Neutrophil (primary cell): ENCODE measurements around the gene HSF4.
"Not testable (repeated sequence)": the region's sequence is repeated elsewhere in the genome, so short reads cannot be mapped to it uniquely, and the experiment has no call there.

Experiments used
- H3K27ac ChIP-seq: fragments of 200-600 bp; sonication (generic); 2 replicates; pipeline ENCODE4 v1.5.1; 2016; ENCODE audit warnings: mild to moderate bottlenecking, moderate library complexity
- H3K27me3 ChIP-seq: fragments of 200-600 bp; sonication (generic); 2 replicates; pipeline ENCODE4 v1.6.0; 2016; ENCODE audit warnings: mild to moderate bottlenecking
- H3K36me3 ChIP-seq: fragments of 200-600 bp; sonication (generic); 2 replicates; pipeline ENCODE4 v1.5.1; 2017
- H3K4me1 ChIP-seq, 2 experiments: fragments of 200-600 bp in 1 of 2; sonication (generic) in 1 of 2; 1 replicate in 1 of 2; 2 replicates in 1 of 2; pipeline versions ENCODE4 v1.5.1 to v1.6.1; 2013 to 2016; ENCODE audit warnings: low read depth in 1 of 2, low read length in 1 of 2, mild to moderate bottlenecking in 1 of 2, moderate library complexity in 1 of 2; ENCODE audit not compliant: control insufficient read depth in 1 of 2, insufficient read depth in 1 of 2
- H3K4me3 ChIP-seq, 2 experiments: fragments of 200-600 bp in 1 of 2; sonication (generic) in 1 of 2; 1 replicate in 1 of 2; 2 replicates in 1 of 2; pipeline ENCODE4 v1.5.1; 2013 to 2016; ENCODE audit warnings: low read depth in 1 of 2, low read length in 1 of 2, mild to moderate bottlenecking in 1 of 2, moderate library complexity in 1 of 2
- H3K9me3 ChIP-seq: fragments of 200-600 bp; sonication (generic); 2 replicates; pipeline ENCODE4 v1.5.1; 2016
- CTCF ChIP-seq: fragments of 200-600 bp; sonication (generic); IDR thresholded peaks from 2 replicates; pipeline ENCODE4 v1.5.1; 2016; ENCODE audit warnings: antibody characterized with exemption

The HSF4 gene

GRCh38 chr16:67120025-67120424 is 44.5 kb upstream of the HSF4 start:
- Histone ChIP-seq H3K9me3 (no peaks in the 10 kb centered on the region), H3K27me3 (no peaks in the 10 kb centered on the region), H3K27ac (no peak overlapping the region), H3K4me3 (no peak overlapping the region), H3K36me3 (peaks cover 45% of the 10 kb centered on the region), H3K4me1 (peaks cover 25 to 30% of the 10 kb centered on the region in 2 experiments)
- TF ChIP-seq CTCF: no peak

- H3K36me3 ChIP-seq: peaks cover 63% of the 10 kb centered on the region
- H3K4me1 ChIP-seq, H3K9me3 ChIP-seq, H3K27me3 ChIP-seq, H3K4me3 ChIP-seq, H3K27ac ChIP-seq: not testable (repeated sequence)
These were observed 41.7 kb upstream of the HSF4 start for GRCh38 chr16:67122799-67123198.

GRCh38 chr16:67128417-67128816 is 36.1 kb upstream of the HSF4 start:
- H3K4me3 ChIP-seq: no peak overlapping the region
- H3K27me3 ChIP-seq: no peaks in the 10 kb centered on the region
- no peak for TF ChIP-seq CTCF
- H3K27ac ChIP-seq: no peak overlapping the region
- peaks cover 76% of the 10 kb centered on the region for H3K36me3 ChIP-seq
- H3K4me1 ChIP-seq: no peaks in the 10 kb centered on the region
- no peaks in the 10 kb centered on the region for H3K9me3 ChIP-seq

- Histone ChIP-seq H3K27me3 (no peaks in the 10 kb centered on the region), H3K9me3 (no peaks in the 10 kb centered on the region), H3K36me3 (peaks cover 71% of the 10 kb centered on the region), H3K4me3 (no peak overlapping the region), H3K4me1 (no peaks in the 10 kb centered on the region), H3K27ac (no peak overlapping the region)
- no peak for TF ChIP-seq CTCF
These were observed 35.7 kb upstream of the HSF4 start for GRCh38 chr16:67128887-67129286.

- no peak overlapping the region for H3K4me3 ChIP-seq
- H3K4me1 ChIP-seq: peaks cover 2 to 4% of the 10 kb centered on the region in 2 experiments
- no peak for TF ChIP-seq CTCF
- H3K27me3 ChIP-seq: no peaks in the 10 kb centered on the region
- no peak overlapping the region for H3K27ac ChIP-seq
- H3K9me3 ChIP-seq: no peaks in the 10 kb centered on the region
- peaks cover 71% of the 10 kb centered on the region for H3K36me3 ChIP-seq
These were observed 35.1 kb upstream of the HSF4 start for GRCh38 chr16:67129422-67129821.

- no peak overlapping the region for H3K4me3 ChIP-seq
- H3K27ac ChIP-seq: peak overlapping the region; percentile 32
- H3K9me3 ChIP-seq: no peaks in the 10 kb centered on the region
- H3K36me3 ChIP-seq: peaks cover 81% of the 10 kb centered on the region
- no peak for TF ChIP-seq CTCF
- H3K27me3 ChIP-seq: no peaks in the 10 kb centered on the region
- H3K4me1 ChIP-seq: peaks cover 31 to 32% of the 10 kb centered on the region in 2 experiments
These were observed 26.9 kb upstream of the HSF4 start for GRCh38 chr16:67137605-67138004.
